Keratinocyte (primary cell): ENCODE measurements around the gene CSE1L. TPM values are rescaled to one million over a fixed set of nuclear protein-coding genes. Genes with fewer than 3 reads are reported as not detected.

ENCODE experiments used
- DNase-seq: peaks from one replicate; pipeline ENCODE4 v3.0.0-alpha.2; 2011; ENCODE audit warnings: low read depth, missing footprints, low spot score
- FAIRE-seq: peaks from 2 replicates; lab custom pipeline; 2011; peaks lifted over from hg19 to GRCh38; lab: Jason Lieb, UNC
- H2AFZ ChIP-seq: 2 replicates; pipeline ENCODE4 v1.6.0; 2012; ENCODE audit warnings: low read length, control low read depth, inconsistent platforms; ENCODE audit not compliant: control insufficient read depth
- H3K27ac ChIP-seq: 2 replicates; pipeline ENCODE4 v1.5.1; 2011; ENCODE audit warnings: low read length; ENCODE audit not compliant: control insufficient read depth, insufficient read depth
- H3K27me3 ChIP-seq: 3 replicates; pipeline ENCODE4 v1.6.0; 2011; ENCODE audit warnings: low read length; ENCODE audit not compliant: control insufficient read depth, insufficient read depth; ENCODE audit errors: extremely low read depth
- H3K36me3 ChIP-seq, 2 experiments: 2 replicates in 1 of 2; 3 replicates in 1 of 2; pipeline ENCODE4 v1.5.1; 2011; ENCODE audit warnings: low read length in 2 of 2, mild to moderate bottlenecking in 1 of 2; ENCODE audit not compliant: control insufficient read depth in 2 of 2, insufficient read depth in 2 of 2; ENCODE audit errors: extremely low read depth in 1 of 2
- H3K4me1 ChIP-seq: 3 replicates; pipeline ENCODE4 v1.5.1; 2011; ENCODE audit warnings: low read length; ENCODE audit not compliant: control insufficient read depth, insufficient read depth; ENCODE audit errors: extremely low read depth
- H3K4me2 ChIP-seq: 3 replicates; pipeline ENCODE4 v1.6.0; 2011; ENCODE audit warnings: low read depth, low read length; ENCODE audit not compliant: control insufficient read depth, insufficient read depth; ENCODE audit errors: extremely low read depth
- H3K4me3 ChIP-seq, 3 experiments: fragments of 200-600 bp in 1 of 3; sonication (generic) in 1 of 3; 2 replicates in 2 of 3; 3 replicates in 1 of 3; pipeline ENCODE4 v1.5.1; 2011 to 2016; ENCODE audit warnings: low read length in 3 of 3, mild to moderate bottlenecking in 3 of 3, control low read depth in 2 of 3, inconsistent platforms in 1 of 3, low read depth in 1 of 3, mixed read lengths in 1 of 3, mixed run types in 1 of 3, moderate library complexity in 1 of 3; ENCODE audit not compliant: control insufficient read depth in 2 of 3, insufficient read depth in 2 of 3; ENCODE audit errors: extremely low read depth in 1 of 3
- H3K79me2 ChIP-seq: 2 replicates; pipeline ENCODE4 v1.6.0; 2012; ENCODE audit warnings: low read length; ENCODE audit not compliant: control insufficient read depth, insufficient read depth
- H3K9ac ChIP-seq: 3 replicates; pipeline ENCODE4 v1.6.0; 2011; ENCODE audit warnings: low read length; ENCODE audit not compliant: control insufficient read depth, insufficient read depth; ENCODE audit errors: extremely low read depth
- H3K9me1 ChIP-seq: 3 replicates; pipeline ENCODE4 v1.6.0; 2011; ENCODE audit warnings: low read length; ENCODE audit not compliant: control insufficient read depth, insufficient read depth; ENCODE audit errors: extremely low read depth
- H3K9me3 ChIP-seq: 2 replicates; pipeline ENCODE4 v1.5.1; 2012; ENCODE audit warnings: low read depth, low read length; ENCODE audit not compliant: control insufficient read depth
- H4K20me1 ChIP-seq: 3 replicates; pipeline ENCODE4 v1.6.0; 2011; ENCODE audit warnings: low read length; ENCODE audit not compliant: control insufficient read depth, insufficient read depth; ENCODE audit errors: extremely low read depth
- CTCF ChIP-seq, 3 experiments: IDR thresholded peaks in 1 of 3; conservative IDR thresholded peaks in 1 of 3; optimal IDR thresholded peaks in 1 of 3; 2 replicates in 2 of 3; 3 replicates in 1 of 3; pipeline versions ENCODE3 to v1.5.1; 2011; ENCODE audit warnings: low read length in 3 of 3, mild to moderate bottlenecking in 3 of 3, moderate library complexity in 2 of 3, control low read depth in 1 of 3, inconsistent platforms in 1 of 3; ENCODE audit not compliant: insufficient read depth in 2 of 3; ENCODE audit errors: extremely low read depth in 1 of 3
- EZH2 ChIP-seq: IDR thresholded peaks from one replicate; pipeline ENCODE4 v1.6.1; 2012; ENCODE audit warnings: inconsistent platforms, mild to moderate bottlenecking, low read length, moderate library complexity
- dilution Hi-C: fragments of 300-500 bp; cut with MboI; formaldehyde crosslinking; loops from one replicate; pipeline ENCODE4 v1.7.0; 2020; ENCODE audit warnings: low sequenced_read_pairs; ENCODE audit not compliant: extremely low pct_ligation_motif_present
- polyA plus RNA-seq, 5 experiments: library from polyadenylated mRNA; depleted of rRNA in 3 of 5; stranded (reverse) in 3 of 5; stranded (forward) in 1 of 5; unstranded in 1 of 5; fragments of >200 nt; gene quantifications; 1 replicate in 1 of 5; 2 replicates in 3 of 5; 3 replicates in 1 of 5; pipeline versions ENCODE4 v1.2.1 to v1.2.3, GENCODE V29; 2011 to 2012; ENCODE audit warnings: missing spikeins in 2 of 5, low read depth in 1 of 5, low replicate concordance in 1 of 5

The CSE1L gene
- polyA plus RNA-seq, 1 donor (not counting 4 experiments of a cell fraction or from before 2014, with no cell fraction given), result 134 TPM

GRCh38 chr20:49136817-49137571, 90.9 kb downstream of the CSE1L start:
- Histone ChIP-seq H3K79me2 (no peaks in the 10 kb centered on the region), H3K27me3 (no peaks in the 10 kb centered on the region), H3K9me1 (no peaks in the 10 kb centered on the region), H3K4me3 (no peak overlapping the region), H3K9me3 (no peaks in the 10 kb centered on the region), H3K36me3 (peaks cover 10 to 14% of the 10 kb centered on the region in 2 experiments), H3K4me1 (no peaks in the 10 kb centered on the region), H3K9ac (no peak overlapping the region), H4K20me1 (no peaks in the 10 kb centered on the region), H3K4me2 (no peak overlapping the region), H3K27ac (no peak overlapping the region), H2AFZ (no peak overlapping the region)
- dilution Hi-C loops, result no loop called here
- TF ChIP-seq EZH2 (no peak), CTCF (optimal IDR thresholded peaks at IDR 0.05 in 1 of 3, IDR thresholded peaks at IDR 0.05 in 1 of 3, conservative IDR thresholded peaks at IDR 0.05 in 1 of 3; ENCODE audit: extremely low read depth in 1 of 3, insufficient read depth in 2 of 3, low read length in 3 of 3) (no peak)
- FAIRE-seq, result no peak
- no peak for DNase-seq

GRCh38 chr20:49138431-49138830, 92.3 kb downstream of the CSE1L start:
- no peaks in the 10 kb centered on the region for H3K9me1 ChIP-seq
- no peak overlapping the region for H2AFZ ChIP-seq
- dilution Hi-C loops, result no loop called here
- H3K4me2 ChIP-seq, result no peak overlapping the region
- H3K9ac ChIP-seq, result no peak overlapping the region
- no peaks in the 10 kb centered on the region for H3K9me3 ChIP-seq
- no peaks in the 10 kb centered on the region for H4K20me1 ChIP-seq
- no peak overlapping the region for H3K27ac ChIP-seq
- DNase-seq, result no peak
- TF ChIP-seq CTCF (optimal IDR thresholded peaks at IDR 0.05 in 1 of 3, IDR thresholded peaks at IDR 0.05 in 1 of 3, conservative IDR thresholded peaks at IDR 0.05 in 1 of 3; ENCODE audit: extremely low read depth in 1 of 3, insufficient read depth in 2 of 3, low read length in 3 of 3) (no peak), EZH2 (no peak)
- H3K36me3 ChIP-seq, result peaks cover 6 to 7% of the 10 kb centered on the region in 2 experiments
- H3K4me3 ChIP-seq, result no peak overlapping the region
- no peaks in the 10 kb centered on the region for H3K4me1 ChIP-seq
- no peak for FAIRE-seq
- H3K79me2 ChIP-seq, result no peaks in the 10 kb centered on the region
- no peaks in the 10 kb centered on the region for H3K27me3 ChIP-seq
